HG02763 (cell line): Measurements from ENCODE around the gene RPS27L.
"Not testable (repeated sequence)": the region's sequence is repeated elsewhere in the genome, so short reads cannot be mapped to it uniquely, and the experiment has no call there.

ENCODE experiments used
- ATAC-seq: cut with Tn5 transposase; IDR thresholded peaks from one replicate; pipeline ENCODE4 v1.9.1; 2021; ENCODE audit warnings: mild to moderate bottlenecking, moderate library complexity; ENCODE audit not compliant: unreplicated experiment

RPS27L gene

GRCh38 chr15:63145426-63145825, 11.9 kb downstream of the RPS27L start:
- ATAC-seq = no peak

GRCh38 chr15:63140936-63141335, 16.3 kb downstream of the RPS27L start:
- no peak for ATAC-seq

DNA sequence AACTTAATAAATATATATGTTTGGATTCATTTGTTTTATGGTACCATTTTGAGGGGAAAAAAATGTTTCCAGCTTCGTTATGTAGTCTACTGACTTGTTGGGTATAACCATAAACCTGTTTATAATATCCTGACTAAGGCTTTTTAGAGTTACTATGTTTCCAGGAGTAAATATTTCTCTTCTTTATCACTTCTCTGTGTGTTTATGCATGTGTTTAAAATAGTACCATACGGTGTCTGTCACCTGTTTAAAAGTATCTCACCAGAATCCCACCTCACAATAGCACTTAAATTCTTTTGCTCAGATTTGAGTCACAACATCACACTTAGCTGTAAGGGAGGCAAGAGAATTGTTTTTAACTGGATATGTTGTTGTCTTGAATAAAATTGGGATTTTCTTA, 20.5 kb downstream of the RPS27L start:
- ATAC-seq = no peak

GRCh38 chr15:63135804-63136203, 21.5 kb downstream of the RPS27L start:
- ATAC-seq = no peak

GRCh38 chr15:63135281-63135680, 22.0 kb downstream of the RPS27L start:
- no peak for ATAC-seq

GRCh38 chr15:63134245-63134985, 22.9 kb downstream of the RPS27L start:
- ATAC-seq = no peak

DNA sequence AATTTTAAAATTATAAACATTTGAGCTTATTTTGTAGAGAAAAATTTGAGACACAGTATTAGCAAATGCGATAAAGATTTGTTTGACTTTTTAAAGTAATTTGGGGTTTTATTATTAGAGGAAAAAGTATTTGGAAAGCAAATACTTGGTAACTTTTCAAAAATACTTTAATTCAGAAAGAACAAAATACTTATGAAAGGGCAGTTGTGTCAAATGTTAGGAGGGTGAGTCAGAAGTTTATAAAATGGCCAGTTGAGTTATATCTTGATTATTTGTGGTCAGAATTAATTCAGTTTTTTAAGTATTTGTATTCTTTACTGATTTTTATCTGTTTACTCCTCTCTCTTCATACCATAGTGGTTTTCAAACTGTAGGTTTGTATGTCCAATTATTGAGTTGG, 23.5 kb downstream of the RPS27L start:
- no peak for ATAC-seq

GRCh38 chr15:63126726-63127125, 30.6 kb downstream of the RPS27L start:
- no peak for ATAC-seq

DNA sequence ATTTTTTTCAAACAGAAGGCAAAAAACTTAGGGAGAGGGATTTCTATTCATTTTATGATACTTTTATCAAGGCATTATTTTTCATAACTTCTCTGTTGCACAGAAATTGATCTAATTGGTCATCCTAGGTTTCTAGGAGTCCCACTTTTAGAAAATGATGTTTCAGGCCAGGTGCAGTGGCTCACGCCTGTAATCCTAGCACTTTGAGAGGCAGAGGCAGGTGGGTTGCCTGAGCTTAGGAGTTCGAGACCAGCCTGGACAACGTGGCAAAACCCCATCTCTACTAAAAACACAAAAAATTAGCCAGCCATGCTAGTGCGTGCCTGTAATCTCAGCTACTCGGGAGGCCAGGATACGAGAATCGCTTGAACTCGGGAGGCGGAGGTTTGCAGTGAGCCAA, 32.8 kb downstream of the RPS27L start:
- ATAC-seq = no peak

DNA sequence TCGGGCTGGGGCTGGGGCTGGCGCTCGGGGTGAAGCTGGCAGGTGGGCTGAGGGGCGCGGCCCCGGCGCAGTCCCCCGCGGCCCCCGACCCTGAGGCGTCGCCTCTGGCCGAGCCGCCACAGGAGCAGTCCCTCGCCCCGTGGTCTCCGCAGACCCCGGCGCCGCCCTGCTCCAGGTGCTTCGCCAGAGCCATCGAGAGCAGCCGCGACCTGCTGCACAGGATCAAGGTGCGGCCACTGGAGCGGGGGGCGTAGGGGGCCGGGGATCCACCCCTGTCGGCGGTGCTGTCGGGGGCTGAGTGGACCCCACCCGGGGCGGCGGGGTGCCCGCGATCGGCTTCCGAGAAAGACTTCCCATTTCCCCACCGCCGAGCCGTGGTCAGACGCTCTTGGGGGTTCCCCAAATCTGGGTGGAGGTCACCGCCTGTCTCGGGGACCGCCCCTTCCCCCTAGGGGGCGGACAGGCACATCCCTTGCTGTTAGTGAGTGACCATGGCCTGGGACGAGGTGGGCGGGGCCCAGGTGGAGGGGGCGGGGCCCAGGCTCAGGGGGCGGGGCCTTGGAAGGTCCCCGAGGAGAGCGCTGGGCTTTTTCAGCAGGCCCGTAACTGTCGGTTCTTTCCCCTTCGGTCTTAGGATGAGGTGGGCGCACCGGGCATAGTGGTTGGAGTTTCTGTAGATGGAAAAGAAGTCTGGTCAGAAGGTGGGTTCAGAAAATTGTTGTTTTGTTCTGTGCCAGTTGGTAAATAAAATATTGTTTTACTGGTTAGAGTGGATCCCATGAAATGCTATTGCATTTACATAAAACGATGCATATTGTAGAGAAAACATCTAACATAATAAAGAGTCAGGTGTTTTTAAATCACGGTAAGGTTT, 35.0 kb downstream of the RPS27L start:
- peak; percentile 87 for ATAC-seq

DNA sequence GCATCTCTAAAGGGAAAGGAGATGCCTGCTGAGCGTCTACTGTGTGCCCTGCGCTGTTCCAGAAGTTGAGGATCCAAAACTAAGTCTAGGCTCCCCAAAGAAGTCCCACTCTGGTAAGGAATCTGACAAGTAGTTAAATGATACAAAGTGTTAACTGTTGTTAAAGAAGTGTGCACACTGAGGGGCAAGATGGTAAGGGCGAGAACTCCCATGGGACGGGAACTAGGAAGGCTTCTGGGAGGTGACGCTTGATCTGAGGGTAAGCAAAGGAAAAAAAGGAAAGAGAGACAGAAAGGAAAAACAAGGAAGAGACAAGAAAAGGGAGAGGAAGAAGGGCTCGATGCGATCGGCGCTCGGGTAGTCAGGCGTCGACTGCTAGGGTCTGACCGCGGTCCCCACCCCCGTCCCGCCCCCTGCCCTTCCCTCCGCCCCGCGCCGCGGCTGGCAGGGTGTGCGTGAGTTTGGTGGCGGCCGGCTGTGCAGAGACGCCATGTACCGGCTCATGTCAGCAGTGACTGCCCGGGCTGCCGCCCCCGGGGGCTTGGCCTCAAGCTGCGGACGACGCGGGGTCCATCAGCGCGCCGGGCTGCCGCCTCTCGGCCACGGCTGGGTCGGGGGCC, 35.8 kb downstream of the RPS27L start, which contains the start of gene LACTB:
TSS of gene LACTB (plus strand) at position 480 of the 620 bp plus-strand sequence. CDS start at position 491, 11 bp downstream.
- ATAC-seq = peak; percentile 59

- ATAC-seq = no peak
Observed at GRCh38 chr15:63118854-63119253, 38.4 kb downstream of the RPS27L start.

DNA sequence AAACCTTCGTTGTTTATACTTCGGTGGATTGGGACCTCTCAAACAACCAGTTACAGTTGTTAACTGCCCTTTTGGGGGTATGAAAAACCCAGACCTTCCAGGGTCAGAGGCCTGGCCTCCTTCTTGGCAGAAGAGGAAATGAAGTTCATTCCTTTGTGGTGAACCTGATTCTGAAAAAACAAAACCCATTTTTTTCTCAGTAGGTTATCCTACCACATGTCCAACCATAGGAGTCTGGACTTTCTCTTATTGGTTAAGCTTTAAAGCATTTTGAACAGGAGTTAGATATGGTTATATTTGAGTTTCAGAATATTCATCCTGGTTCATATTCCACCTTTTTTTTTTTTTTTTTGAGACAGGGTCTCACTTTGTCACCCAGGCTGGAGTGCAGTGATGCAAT, 42.8 kb downstream of the RPS27L start:
- ATAC-seq = no peak

DNA sequence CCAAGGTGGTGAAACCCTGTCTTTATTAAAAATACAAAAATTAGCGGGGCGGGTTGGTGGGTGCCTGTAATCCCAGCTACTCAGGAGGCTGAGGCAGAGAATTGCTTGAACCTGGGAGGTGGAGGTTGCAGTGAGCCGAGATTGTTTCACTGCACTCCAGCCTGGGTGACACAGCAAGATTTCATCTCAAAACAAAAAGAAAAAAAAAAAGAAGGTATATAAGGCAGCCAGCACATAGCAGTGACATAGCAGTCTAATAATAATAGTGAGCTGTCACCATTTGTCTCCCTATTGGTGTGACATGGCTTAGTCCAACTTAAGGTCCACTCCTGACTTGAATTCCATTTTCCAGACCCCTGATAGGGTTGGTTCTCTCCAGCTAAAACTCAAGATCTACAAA, 44.4 kb downstream of the RPS27L start:
- no peak for ATAC-seq

DNA sequence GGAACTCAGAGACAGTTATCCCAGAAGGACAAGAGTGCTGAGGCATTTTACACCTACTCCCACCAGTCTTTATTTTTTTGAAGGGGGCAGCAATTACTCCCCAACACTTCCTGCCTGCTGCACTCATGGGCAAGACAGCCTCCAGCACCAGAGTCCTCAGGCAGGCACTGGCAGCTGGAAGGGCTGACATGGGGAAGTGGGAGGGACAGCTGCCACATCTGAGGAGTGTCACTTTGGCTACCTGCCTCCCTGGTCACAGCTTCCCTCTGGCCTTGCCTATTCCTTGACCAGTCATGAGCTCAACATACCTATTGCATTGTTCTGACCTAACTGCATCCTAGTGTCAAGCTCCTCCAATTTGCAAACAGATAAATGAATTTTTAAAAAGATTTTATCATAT, 45.8 kb downstream of the RPS27L start:
- ATAC-seq = no peak

DNA sequence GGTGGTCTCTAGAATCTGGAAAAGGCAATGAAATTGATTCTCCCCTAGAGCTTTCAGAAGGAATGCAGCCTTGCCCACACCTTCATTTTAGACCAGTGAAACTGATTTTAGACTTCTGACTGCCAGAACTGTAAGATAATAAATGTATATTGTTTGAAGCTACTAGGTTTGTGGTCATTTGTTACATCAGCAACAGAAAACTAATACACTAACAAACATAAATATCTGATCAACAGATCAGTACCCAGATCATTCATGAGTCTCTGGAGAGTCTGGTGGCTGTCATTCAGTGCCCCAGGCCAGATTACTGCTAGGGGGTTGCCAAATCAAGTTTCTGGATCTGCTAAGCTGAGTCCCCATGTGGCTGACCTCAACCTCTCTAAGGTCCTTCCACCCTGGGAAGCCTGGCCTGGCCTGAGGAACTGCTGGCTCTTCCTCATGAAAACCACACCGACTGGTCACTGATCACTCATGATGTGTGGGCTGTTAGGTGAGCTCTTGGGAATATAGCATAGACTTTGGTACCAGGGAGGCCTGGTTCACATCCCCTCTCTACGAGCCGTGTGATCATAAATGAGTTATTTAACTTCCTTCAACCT, 46.8 kb downstream of the RPS27L start:
- ATAC-seq = no peak

- ATAC-seq = no peak
Observed at GRCh38 chr15:63109920-63110319, 47.4 kb downstream of the RPS27L start.

DNA sequence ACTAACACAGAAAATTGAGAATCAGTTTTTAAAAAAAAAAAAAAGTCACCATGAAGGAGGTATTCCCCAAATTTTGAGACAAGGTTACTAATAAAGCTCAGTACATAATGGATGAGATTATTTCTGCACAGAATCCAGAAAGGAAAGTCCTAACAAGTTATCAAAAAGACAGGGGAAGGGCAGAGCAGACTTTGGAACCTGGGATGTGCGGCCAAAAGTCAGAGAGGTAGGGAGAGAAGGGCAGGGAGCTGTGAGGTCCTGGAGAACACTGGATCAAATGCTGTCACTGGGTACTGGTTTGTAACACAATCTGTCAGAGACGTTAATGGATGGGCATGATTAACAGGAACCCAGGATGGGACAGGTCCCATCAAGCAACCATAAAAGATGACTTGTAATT, 47.8 kb downstream of the RPS27L start:
- no peak for ATAC-seq

GRCh38 chr15:63107895-63108546, 49.3 kb downstream of the RPS27L start:
- no peak for ATAC-seq

- ATAC-seq = not testable (repeated sequence)
Observed at GRCh38 chr15:63105354-63105753, 51.9 kb downstream of the RPS27L start.

DNA sequence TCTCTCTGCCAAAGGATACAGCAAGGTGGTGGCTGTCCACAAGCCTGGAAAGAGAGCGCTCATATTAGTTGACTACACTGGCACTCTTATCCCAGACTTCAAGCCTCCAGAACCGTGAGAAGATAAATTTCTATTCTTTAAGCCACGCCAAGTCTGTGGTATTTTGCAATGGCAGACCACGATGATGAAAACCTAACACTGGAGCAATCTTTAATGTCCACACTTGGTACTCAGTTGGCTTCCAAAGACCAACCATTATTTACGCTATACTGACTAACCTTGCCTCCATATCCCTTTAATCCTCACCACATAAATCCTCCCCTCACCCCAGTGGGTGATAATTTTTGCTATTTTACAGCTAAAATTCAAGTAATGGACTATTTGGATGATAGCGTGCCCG, 52.5 kb downstream of the RPS27L start:
- ATAC-seq = no peak
